ENCODE data around the gene INTS4. TPM values are rescaled to one million over a fixed set of nuclear protein-coding genes. Genes with fewer than 3 reads are reported as not detected.
A peak's percentile ranks its signal among the peaks of the same experiment; 100 is the strongest.

Gene INTS4
- total RNA-seq, 6 experiments from 2014 or later = 23.8 to 30.1 (median 28.3) TPM

- DNase-seq = no peak
- peak overlapping the region; percentile 87 for H3K4me3 Mint-ChIP-seq
- H3K4me1 Mint-ChIP-seq (ENCODE audit: low read depth) = peaks cover 39% of the 10 kb centered on the region
- H3K36me3 Mint-ChIP-seq (ENCODE audit: low read depth) = no peaks in the 10 kb centered on the region
- no peaks in the 10 kb centered on the region for H3K9me3 Mint-ChIP-seq
- H3K27ac Mint-ChIP-seq = peak overlapping the region; percentile 100
- peaks cover 2% of the 10 kb centered on the region for H3K27me3 Mint-ChIP-seq (ENCODE audit: insufficient read depth)
- no peak for TF ChIP-seq CTCF (IDR thresholded peaks at IDR 0.05)
Measured at GRCh38 chr11:78039391-78039918, 45.0 kb upstream of the INTS4 start.

GRCh38 chr11:78038697-78039313 is 44.3 kb upstream of the INTS4 start:
- Mint-ChIP-seq H3K4me3 (no peak overlapping the region), H3K27ac (peak overlapping the region; percentile 43; the same call in 1 of the 2 replicates), H3K4me1 (ENCODE audit: low read depth) (peaks cover 41% of the 10 kb centered on the region), H3K9me3 (no peaks in the 10 kb centered on the region), H3K27me3 (ENCODE audit: insufficient read depth) (peaks cover 2% of the 10 kb centered on the region; the same call in 1 of the 2 replicates), H3K36me3 (ENCODE audit: low read depth) (no peaks in the 10 kb centered on the region)
- no peak for DNase-seq
- TF ChIP-seq CTCF (IDR thresholded peaks at IDR 0.05) = no peak

- Mint-ChIP-seq H3K36me3 (ENCODE audit: low read depth) (no peaks in the 10 kb centered on the region), H3K9me3 (no peaks in the 10 kb centered on the region), H3K4me1 (ENCODE audit: low read depth) (peaks cover 41% of the 10 kb centered on the region), H3K27ac (peak overlapping the region; percentile 43; the same call in 1 of the 2 replicates), H3K27me3 (ENCODE audit: insufficient read depth) (peaks cover 2% of the 10 kb centered on the region; the same call in 1 of the 2 replicates), H3K4me3 (no peak overlapping the region)
- no peak for TF ChIP-seq CTCF (IDR thresholded peaks at IDR 0.05)
- DNase-seq = no peak
Measured at GRCh38 chr11:78037825-78038620, 43.6 kb upstream of the INTS4 start.

- no peak for DNase-seq
- H3K4me3 Mint-ChIP-seq = no peak overlapping the region
- H3K36me3 Mint-ChIP-seq (ENCODE audit: low read depth) = no peaks in the 10 kb centered on the region
- no peak for TF ChIP-seq CTCF (IDR thresholded peaks at IDR 0.05)
- peaks cover 41% of the 10 kb centered on the region for H3K4me1 Mint-ChIP-seq (ENCODE audit: low read depth)
- peaks cover 2% of the 10 kb centered on the region; the same call in 1 of the 2 replicates for H3K27me3 Mint-ChIP-seq (ENCODE audit: insufficient read depth)
- no peaks in the 10 kb centered on the region for H3K9me3 Mint-ChIP-seq
- no peak overlapping the region for H3K27ac Mint-ChIP-seq
Measured at GRCh38 chr11:78037056-78037455, 42.6 kb upstream of the INTS4 start.

- Mint-ChIP-seq H3K36me3 (ENCODE audit: low read depth) (no peaks in the 10 kb centered on the region), H3K27ac (no peak overlapping the region), H3K9me3 (no peaks in the 10 kb centered on the region), H3K4me1 (ENCODE audit: low read depth) (peaks cover 35% of the 10 kb centered on the region), H3K27me3 (ENCODE audit: insufficient read depth) (peaks cover 2% of the 10 kb centered on the region; the same call in 1 of the 2 replicates), H3K4me3 (no peak overlapping the region)
- TF ChIP-seq CTCF (IDR thresholded peaks at IDR 0.05) = no peak
- DNase-seq = no peak
Measured at GRCh38 chr11:78036313-78036712, 41.8 kb upstream of the INTS4 start.

Measured in HFFc6 (cell line).